ENCODE data around the gene ADAMTS8.

The ADAMTS8 gene

DNA sequence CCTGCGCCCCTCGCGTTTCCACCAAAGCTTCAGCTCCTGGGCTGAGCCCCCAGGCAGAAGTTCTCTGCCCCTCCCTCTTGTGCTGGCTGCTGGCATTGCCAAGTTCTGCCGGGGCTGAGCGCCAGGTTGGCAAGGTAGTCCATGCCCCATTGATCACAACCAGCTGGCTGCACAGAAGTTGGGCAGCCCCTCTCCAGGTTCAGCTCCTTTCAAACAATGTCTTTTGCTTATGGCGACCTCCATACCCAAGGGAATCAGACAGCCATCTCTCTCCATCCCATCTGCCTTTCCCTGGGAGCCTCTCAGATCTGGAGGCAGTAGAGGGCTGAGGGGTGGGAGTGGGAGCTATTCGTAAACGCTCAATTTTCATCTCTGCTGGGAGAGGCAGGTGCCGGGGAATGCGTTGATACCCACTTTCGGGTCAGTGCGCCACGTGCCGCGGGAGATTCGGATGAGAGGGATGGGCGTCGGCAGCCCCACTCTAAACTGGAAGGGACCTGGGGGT lies 1.5 kb downstream of the ADAMTS8 start:
- no peak overlapping the region for H3K27ac ChIP-seq
- no peak for TF ChIP-seq ZFX (IDR thresholded peaks at IDR 0.05)
- TF ChIP-seq CTCF (conservative IDR thresholded peaks at IDR 0.05): no peak

DNA sequence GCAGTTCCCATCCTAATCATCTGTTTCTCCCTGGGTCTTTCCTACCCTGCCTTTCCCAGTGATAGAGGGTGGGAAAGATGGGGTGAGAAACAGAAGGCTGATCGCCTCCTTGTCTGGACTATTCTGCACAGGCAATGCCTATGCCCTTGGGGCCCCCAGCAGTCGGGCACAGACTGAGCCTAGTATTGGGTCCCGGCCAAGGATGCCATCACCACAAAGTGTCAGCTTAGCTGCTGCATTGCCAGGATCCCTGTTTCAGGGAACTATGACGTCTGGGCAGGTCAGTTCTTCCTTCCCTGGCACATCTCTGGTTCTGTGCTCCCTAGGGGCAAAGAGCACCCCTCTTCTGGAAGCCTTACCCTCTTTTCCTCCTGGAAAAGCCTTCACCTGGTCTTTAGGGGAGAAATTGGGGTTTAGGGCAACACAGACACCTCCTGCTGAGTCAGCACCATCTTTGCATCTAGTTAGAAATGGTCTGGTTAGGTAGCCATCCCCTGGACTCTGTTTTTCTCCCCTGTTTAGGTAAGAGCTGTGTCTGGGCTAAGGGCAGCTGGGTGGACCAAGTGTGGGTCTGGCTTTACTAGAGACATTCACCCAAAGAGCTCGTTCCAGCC lies 2.1 kb downstream of the ADAMTS8 start:
- H3K27ac ChIP-seq: no peak overlapping the region
- TF ChIP-seq CTCF (conservative IDR thresholded peaks at IDR 0.05) (no peak), ZFX (IDR thresholded peaks at IDR 0.05) (no peak)

DNA sequence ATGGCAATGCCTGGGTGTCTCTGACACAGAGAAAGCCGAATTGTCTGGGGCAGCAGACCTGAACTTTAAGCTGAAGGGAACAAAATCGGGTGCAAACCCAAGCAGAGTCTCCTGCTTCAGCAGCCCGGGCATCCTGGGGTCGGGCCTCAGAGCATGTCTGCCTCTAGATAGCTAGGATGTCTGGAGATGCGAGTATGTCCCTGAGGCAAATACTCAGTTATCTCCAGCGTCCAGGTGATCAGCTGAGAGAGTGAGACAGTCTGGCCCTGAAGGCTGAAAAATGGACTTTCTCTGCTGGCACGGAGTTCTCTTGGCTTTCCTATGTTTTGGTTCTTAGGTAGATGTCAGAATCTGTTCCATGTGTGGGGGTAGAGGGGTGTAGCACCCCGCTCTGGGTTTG lies 3.3 kb downstream of the ADAMTS8 start:
- TF ChIP-seq CTCF (conservative IDR thresholded peaks at IDR 0.05): no peak
- no peak for TF ChIP-seq ZFX (IDR thresholded peaks at IDR 0.05)

DNA sequence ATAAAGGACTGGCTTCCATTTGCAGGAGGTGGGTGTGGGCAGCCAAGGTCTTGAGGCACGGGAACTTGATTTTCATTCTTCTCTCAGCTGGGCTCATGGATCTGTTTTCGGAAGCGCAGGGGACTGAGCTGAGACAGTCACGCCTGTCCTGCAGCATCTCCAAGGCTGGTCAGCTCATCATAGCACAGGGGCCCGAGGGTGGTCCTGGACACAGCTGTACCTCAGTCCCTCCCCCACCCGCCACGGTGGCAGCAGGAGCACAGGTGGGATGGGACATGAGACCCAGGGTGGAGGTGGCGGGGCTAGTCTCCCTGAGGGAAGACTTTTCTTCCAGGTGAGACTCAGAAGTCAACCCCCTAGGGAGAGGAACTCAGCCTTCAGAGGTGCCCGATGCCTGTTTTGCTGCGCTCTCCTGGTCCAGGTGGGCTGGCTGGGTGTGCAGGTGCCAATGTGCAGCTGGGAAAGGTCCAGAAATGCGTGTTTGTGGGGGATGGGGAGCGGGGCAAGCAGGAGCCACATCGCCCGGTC lies 3.7 kb downstream of the ADAMTS8 start:
- no peak overlapping the region for H3K27ac ChIP-seq
- TF ChIP-seq ZFX (IDR thresholded peaks at IDR 0.05) (no peak), CTCF (conservative IDR thresholded peaks at IDR 0.05) (no peak)

More for the DNA sequence above, 3.3 kb downstream of the ADAMTS8 start:
- no peak overlapping the region for H3K27ac ChIP-seq

DNA sequence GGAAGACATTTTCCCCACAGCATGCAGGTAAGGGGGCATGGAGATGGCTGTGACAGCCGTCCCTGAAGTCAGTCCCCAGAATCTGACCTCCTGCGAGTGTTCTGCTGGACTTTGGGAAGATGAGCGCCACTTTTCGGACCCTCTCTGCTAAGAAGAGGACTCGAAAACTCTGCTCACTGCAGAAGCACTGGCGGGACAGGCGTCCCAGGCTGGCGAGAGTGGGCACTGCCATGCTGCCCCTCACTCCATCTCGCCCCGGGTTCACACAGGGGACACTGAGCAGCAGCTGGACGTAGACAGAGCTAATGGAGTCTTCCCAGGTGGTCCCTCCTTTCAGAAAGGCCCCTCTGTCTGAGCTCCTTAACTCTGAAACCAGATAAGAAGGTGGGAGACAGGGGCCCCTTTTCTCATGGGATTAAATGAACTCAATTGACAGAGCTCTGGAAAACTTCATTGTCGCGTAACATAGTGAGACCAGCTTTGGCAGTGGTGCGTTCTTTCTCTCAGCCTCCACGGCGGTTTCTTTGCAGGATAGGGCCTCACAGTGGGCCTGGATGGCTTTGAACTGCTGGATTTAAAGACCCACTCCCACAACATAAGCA lies 4.8 kb downstream of the ADAMTS8 start:
- no peak overlapping the region for H3K27ac ChIP-seq
- TF ChIP-seq CTCF (conservative IDR thresholded peaks at IDR 0.05) (no peak), ZFX (IDR thresholded peaks at IDR 0.05) (no peak)

GRCh38 chr11:130422251-130422995 lies 6.0 kb downstream of the ADAMTS8 start:
- H3K27ac ChIP-seq: no peak overlapping the region
- TF ChIP-seq CTCF (conservative IDR thresholded peaks at IDR 0.05) (no peak), ZFX (IDR thresholded peaks at IDR 0.05) (no peak)

DNA sequence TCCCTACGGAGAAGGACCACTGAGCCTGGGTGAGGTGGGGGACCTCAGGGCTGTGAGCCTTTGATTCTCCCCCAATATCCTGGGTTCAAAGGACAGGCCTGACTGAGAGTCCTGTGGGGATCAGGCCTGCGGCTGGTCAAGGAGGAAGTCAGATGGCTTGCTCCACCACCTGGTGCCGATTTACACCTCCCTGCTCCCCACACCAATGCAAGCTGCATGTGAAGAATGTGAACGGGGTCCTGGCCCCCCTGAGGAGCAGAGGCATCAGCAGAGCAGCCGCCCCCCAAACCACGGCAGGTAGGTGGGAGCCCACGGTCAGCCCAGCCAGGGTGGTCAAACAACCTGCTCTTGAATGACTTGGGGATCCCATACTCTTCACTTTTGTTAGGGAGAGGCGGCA lies 6.7 kb downstream of the ADAMTS8 start:
- no peak overlapping the region for H3K27ac ChIP-seq
- TF ChIP-seq CTCF (conservative IDR thresholded peaks at IDR 0.05): no peak
- TF ChIP-seq ZFX (IDR thresholded peaks at IDR 0.05): no peak
